22Rv1 (cell line): ENCODE data around the gene FAM168A.

ENCODE experiments used
- H3K27ac ChIP-seq: fragments of 450-650 bp; 2 replicates; pipeline ENCODE4 v1.5.1; 2017
- ZFX ChIP-seq: fragments of 450-650 bp; IDR thresholded peaks from 2 replicates; pipeline ENCODE4 v1.6.1; 2017; ENCODE audit warnings: antibody characterized with exemption, borderline replicate concordance
- TF ChIP-seq, protein P1 (sequence below): fragments of 450-650 bp; IDR thresholded peaks from 2 replicates; pipeline ENCODE4 v1.5.1; 2017; ENCODE audit warnings: mild to moderate bottlenecking

The FAM168A gene

DNA sequence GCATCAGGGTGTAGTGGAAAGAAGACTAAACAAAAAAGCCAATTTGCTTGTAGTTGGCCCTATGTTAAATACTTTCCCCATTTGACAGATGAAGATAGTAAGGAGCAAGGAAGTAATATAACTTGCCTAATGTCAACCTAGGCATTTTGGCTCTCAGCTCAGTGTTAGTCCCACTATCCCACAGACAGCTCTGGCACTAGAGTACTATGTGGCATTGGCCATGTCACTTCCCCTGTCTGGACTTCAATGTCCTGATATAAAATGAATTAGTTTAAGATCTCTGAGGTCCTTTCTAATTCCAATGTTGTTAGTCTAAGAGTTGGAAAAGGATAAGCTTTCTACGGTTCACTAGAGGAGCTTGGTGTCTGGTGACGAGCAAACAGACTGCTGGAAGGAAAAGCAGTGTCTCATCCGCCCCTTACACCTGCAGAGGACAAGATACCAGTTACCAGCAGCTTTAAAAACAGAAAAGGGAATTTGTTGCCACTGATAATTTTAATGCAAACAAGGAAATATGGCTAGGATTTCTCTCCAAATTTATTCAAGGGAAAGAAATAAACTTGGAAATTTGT lies 129.2 kb downstream of the FAM168A start:
- TF ChIP-seq ZFX: no peak
- TF ChIP-seq, protein P1, sequence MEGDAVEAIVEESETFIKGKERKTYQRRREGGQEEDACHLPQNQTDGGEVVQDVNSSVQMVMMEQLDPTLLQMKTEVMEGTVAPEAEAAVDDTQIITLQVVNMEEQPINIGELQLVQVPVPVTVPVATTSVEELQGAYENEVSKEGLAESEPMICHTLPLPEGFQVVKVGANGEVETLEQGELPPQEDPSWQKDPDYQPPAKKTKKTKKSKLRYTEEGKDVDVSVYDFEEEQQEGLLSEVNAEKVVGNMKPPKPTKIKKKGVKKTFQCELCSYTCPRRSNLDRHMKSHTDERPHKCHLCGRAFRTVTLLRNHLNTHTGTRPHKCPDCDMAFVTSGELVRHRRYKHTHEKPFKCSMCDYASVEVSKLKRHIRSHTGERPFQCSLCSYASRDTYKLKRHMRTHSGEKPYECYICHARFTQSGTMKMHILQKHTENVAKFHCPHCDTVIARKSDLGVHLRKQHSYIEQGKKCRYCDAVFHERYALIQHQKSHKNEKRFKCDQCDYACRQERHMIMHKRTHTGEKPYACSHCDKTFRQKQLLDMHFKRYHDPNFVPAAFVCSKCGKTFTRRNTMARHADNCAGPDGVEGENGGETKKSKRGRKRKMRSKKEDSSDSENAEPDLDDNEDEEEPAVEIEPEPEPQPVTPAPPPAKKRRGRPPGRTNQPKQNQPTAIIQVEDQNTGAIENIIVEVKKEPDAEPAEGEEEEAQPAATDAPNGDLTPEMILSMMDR: no peak
- peak overlapping the region; percentile 76 for H3K27ac ChIP-seq

DNA sequence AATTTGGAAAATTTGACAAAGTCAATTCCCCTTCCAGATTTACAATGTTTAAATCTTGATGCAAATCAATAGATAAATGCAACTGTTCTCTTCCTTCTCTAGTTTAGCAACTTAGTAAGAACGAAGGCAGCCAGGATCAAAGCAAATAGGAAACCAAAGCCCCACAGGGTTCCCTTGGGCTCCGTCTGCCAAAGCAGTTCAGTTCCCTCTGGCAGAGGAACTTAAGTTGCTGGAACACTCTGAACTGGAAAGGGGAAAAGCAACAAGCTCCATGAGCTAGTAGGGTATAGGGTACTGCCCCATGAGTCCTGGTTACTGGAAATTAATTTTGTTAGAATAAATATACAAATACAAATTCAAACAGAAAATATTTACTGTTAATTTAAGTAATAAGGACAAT lies 130.4 kb downstream of the FAM168A start:
- TF ChIP-seq, protein P1: no peak
- TF ChIP-seq ZFX: no peak

DNA sequence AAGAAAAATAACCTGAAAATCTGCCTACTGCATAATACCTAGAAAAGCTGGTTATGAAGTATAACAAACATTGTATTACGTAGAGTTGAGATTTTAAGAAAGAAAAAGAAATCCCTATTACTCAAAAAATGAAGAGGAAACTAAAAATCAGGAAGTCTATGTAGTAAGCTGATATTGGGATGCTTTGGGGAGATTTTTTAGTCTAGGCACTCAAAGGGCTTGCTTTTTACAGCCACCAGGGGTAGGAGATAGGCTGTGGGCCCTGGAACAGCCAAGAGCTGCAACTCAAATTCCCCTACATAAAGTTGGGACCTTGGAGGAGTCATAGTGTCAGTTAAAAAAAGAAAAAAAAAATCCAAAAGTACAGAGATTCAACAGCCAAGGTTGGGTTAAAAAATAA lies 131.3 kb downstream of the FAM168A start:
- H3K27ac ChIP-seq: no peak overlapping the region
- no peak for TF ChIP-seq ZFX
- TF ChIP-seq, protein P1: no peak

More for the DNA sequence above, 130.4 kb downstream of the FAM168A start:
- no peak overlapping the region for H3K27ac ChIP-seq

DNA sequence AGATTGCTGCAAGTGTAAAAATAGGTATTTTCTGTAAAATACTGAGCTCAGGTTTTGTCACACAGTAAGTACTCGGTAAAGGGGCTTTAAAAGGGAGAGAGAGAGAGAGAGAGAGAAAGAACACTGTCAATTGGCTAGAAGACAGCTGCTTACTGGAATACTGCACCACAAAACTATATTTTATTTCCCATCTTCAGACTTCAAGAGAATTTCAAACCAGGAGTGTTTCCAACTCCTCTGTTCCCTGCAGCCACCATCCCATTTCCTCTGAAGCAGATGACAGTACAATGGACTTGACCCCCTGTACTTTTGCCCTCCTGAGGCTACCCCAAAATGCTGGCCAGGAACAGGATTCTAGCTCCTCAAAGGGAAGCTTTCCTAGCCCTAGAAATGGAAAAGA lies 132.0 kb downstream of the FAM168A start:
- no peak for TF ChIP-seq ZFX
- TF ChIP-seq, protein P1: no peak
- no peak overlapping the region for H3K27ac ChIP-seq

DNA sequence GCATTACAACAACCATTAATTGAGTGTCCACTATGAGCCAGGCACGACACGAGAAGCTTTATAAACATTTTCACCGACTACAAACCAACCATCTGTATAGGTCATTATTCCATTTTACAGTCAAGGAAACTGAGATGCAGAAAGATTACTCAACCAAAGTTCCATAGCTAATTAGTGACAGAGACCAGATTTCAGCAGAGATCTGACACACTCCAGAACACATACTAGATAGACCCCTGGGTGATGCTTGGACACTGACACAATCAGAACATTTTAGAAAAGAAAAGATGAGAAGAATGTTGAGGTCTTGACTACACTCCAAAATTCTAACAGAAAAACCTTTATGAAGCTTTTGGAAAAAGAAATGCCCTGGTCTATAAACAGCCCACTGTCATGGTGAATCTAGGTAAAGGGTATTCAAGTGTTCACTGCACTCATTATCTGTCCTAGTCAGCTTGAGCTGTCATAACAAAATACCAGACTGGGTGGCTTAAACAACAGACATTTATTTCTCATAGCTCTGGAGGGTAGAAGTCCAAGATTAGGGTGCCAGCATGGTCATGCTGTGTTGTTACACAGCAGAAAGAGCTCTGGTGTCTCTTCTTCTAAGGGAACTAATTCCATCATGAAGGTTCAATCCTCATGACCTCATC lies 132.8 kb downstream of the FAM168A start:
- H3K27ac ChIP-seq: no peak overlapping the region
- TF ChIP-seq, protein P1: no peak
- TF ChIP-seq ZFX: no peak

DNA sequence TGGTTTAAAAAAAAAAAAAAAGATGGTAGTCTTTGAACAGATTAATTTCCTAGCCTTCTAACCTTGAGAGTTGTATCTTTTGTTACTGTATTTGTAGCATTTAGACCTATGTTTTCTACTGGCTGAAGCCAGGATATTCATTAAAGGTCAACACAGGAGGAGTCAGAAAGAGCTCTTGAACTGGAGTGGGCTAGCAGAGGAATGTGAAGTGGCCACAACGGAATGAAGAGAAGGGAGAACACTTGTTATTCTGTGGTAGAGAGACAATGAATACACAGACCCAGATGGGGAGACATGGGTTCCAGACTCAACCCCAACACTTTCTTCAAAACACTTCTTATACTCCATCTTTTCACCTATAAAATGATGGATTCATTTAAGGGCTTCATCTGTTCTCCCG lies 133.6 kb downstream of the FAM168A start:
- H3K27ac ChIP-seq: no peak overlapping the region
- TF ChIP-seq, protein P1: no peak
- TF ChIP-seq ZFX: no peak

DNA sequence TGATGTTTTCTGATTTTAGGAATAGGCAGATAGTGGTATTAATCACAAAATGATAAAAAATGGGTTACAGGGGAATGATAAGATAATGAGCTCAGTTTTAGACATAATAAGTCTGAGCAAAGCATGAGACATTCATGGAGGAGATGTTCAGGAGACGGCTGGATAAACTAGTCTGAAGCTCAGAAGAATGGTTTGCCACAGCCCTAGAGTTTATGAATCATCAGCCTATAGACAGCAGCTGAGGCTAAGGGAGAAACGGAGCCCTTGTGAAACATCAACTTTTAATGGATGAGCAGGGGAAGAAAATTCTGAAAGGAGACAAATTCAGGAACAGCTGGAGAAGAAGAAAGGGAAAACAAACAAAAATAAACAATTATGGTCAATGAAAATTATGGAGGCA lies 134.6 kb downstream of the FAM168A start:
- no peak overlapping the region for H3K27ac ChIP-seq
- TF ChIP-seq, protein P1: no peak
- no peak for TF ChIP-seq ZFX
